BJ (cell line): ENCODE data around the gene GRAMD1B. TPM values are rescaled to one million over a fixed set of nuclear protein-coding genes. Genes with fewer than 3 reads are reported as not detected.

Experiments
- CTCF ChIA-PET: fragments of 350-600 bp; formaldehyde crosslinking; extraction: SDS; loops from one replicate; lab custom pipeline; 2021; ENCODE audit warnings: antibody characterized with exemption, inconsistent platforms; lab: Yijun Ruan, JAX
- POLR2A ChIA-PET: fragments of 300-600 bp; sonication (Branson Sonifier 250); formaldehyde crosslinking; extraction: SDS; loops from one replicate; lab custom pipeline; 2021; ENCODE audit warnings: antibody characterized with exemption; lab: Charles Lee
- DNase-seq: peaks from one replicate; pipeline ENCODE4 v3.0.0-alpha.2; 2011; ENCODE audit warnings: low read depth
- H3K27me3 ChIP-seq: 2 replicates; pipeline ENCODE4 v1.6.0; 2011; ENCODE audit warnings: low read length; ENCODE audit not compliant: control insufficient read depth, insufficient read depth
- H3K36me3 ChIP-seq: 2 replicates; pipeline ENCODE4 v1.5.1; 2011; ENCODE audit warnings: low read length; ENCODE audit not compliant: control insufficient read depth, insufficient read depth
- H3K4me3 ChIP-seq: 2 replicates; pipeline ENCODE4 v1.5.1; 2011; ENCODE audit warnings: low read depth, mild to moderate bottlenecking, control low read depth, low read length
- CTCF ChIP-seq: IDR thresholded peaks from 2 replicates; pipeline ENCODE4 v1.5.1; 2011; ENCODE audit warnings: low read depth, mild to moderate bottlenecking, control low read depth, inconsistent platforms, low read length, moderate library complexity; ENCODE audit not compliant: insufficient read depth
- polyA plus RNA-seq: library from polyadenylated mRNA; depleted of rRNA; stranded (reverse); fragments of >200 nt; gene quantifications from 2 replicates; pipeline ENCODE4 v1.2.3, GENCODE V29; 2011

The GRAMD1B gene
- polyA plus RNA-seq, 1 experiment, result 11.7 TPM

GRCh38 chr11:123580137-123580536, 150.1 kb downstream of the GRAMD1B start:
- CTCF ChIA-PET, result interaction anchor here (0.6 to 8.0 kb wide), 38 partner anchors 9 to 333 kb away, joined by 3 to 148 read pairs (median 6); no protein-coding TSS in a partner anchor
- no peak for TF ChIP-seq CTCF

GRCh38 chr11:123580557-123581275, 150.6 kb downstream of the GRAMD1B start:
- H3K36me3 ChIP-seq, result no peaks in the 10 kb centered on the region; the same call in 1 of the 2 replicates
- ChIA-PET CTCF (interaction anchor here (0.6 to 8.0 kb wide), 41 partner anchors 9 to 333 kb away, joined by 3 to 148 read pairs (median 6); no protein-coding TSS in a partner anchor), POLR2A (no interaction called here)
- peak; percentile 97 for TF ChIP-seq CTCF
- DNase-seq, result no peak
- no peaks in the 10 kb centered on the region for H3K27me3 ChIP-seq
- H3K4me3 ChIP-seq, result no peak overlapping the region

More at GRCh38 chr11:123580137-123580536, 150.1 kb downstream of the GRAMD1B start:
- Histone ChIP-seq H3K36me3 (no peaks in the 10 kb centered on the region; the same call in 1 of the 2 replicates), H3K4me3 (no peak overlapping the region), H3K27me3 (no peaks in the 10 kb centered on the region)
- no peak for DNase-seq
- POLR2A ChIA-PET, result no interaction called here

- POLR2A ChIA-PET, result no interaction called here
- Histone ChIP-seq H3K4me3 (no peak overlapping the region), H3K36me3 (no peaks in the 10 kb centered on the region; the same call in 1 of the 2 replicates), H3K27me3 (no peaks in the 10 kb centered on the region)
- DNase-seq, result no peak
- CTCF ChIA-PET, result interaction anchor here (0.7 to 8.0 kb wide), 18 partner anchors 9 to 335 kb away, joined by 3 to 148 read pairs (median 16); no protein-coding TSS in a partner anchor
- no peak for TF ChIP-seq CTCF
Measured at GRCh38 chr11:123581651-123582399, 151.8 kb downstream of the GRAMD1B start.

- CTCF ChIA-PET, result interaction anchor here (0.6 to 8.0 kb wide), 6 partner anchors 37 to 176 kb away, joined by 3 to 148 read pairs (median 4); no protein-coding TSS in a partner anchor
- no peak for DNase-seq
- POLR2A ChIA-PET, result no interaction called here
Measured at GRCh38 chr11:123582992-123583504, 153.0 kb downstream of the GRAMD1B start.

More at GRCh38 chr11:123582992-123583504, 153.0 kb downstream of the GRAMD1B start:
- Histone ChIP-seq H3K27me3 (no peaks in the 10 kb centered on the region), H3K4me3 (no peak overlapping the region), H3K36me3 (no peaks in the 10 kb centered on the region; the same call in 1 of the 2 replicates)
- TF ChIP-seq CTCF, result no peak
